KMS-11 (cell line): Measurements from ENCODE around the gene HEXIM2.

Experiments
- H2AFZ ChIP-seq: fragments of 200-600 bp; sonication (generic); 2 replicates; pipeline ENCODE4 v1.6.1; 2016; ENCODE audit warnings: antibody characterized with exemption, mixed run types, low read depth
- H3K27ac ChIP-seq: fragments of 200-600 bp; sonication (generic); 2 replicates; pipeline ENCODE4 v1.6.1; 2016; ENCODE audit warnings: mild to moderate bottlenecking, mixed run types
- H3K27me3 ChIP-seq: fragments of 200-600 bp; sonication (generic); 2 replicates; pipeline ENCODE4 v1.6.1; 2017; ENCODE audit warnings: mild to moderate bottlenecking, low read depth, mixed run types, moderate library complexity; ENCODE audit not compliant: insufficient read depth
- H3K36me3 ChIP-seq: fragments of 200-600 bp; sonication (generic); 2 replicates; pipeline ENCODE4 v1.6.1; 2017; ENCODE audit warnings: mild to moderate bottlenecking, mixed run types; ENCODE audit not compliant: insufficient read depth
- H3K4me1 ChIP-seq: fragments of 200-600 bp; sonication (generic); 2 replicates; pipeline ENCODE4 v1.6.1; 2016; ENCODE audit warnings: mild to moderate bottlenecking, low read depth, mixed run types; ENCODE audit not compliant: poor library complexity, severe bottlenecking
- H3K4me2 ChIP-seq: fragments of 200-600 bp; sonication (generic); 2 replicates; pipeline ENCODE4 v1.7.0; 2016; ENCODE audit warnings: mild to moderate bottlenecking, mixed run types
- H3K4me3 ChIP-seq: fragments of 200-600 bp; sonication (generic); IDR thresholded peaks from 2 replicates; pipeline ENCODE4 v1.6.1; 2017; ENCODE audit warnings: low read depth, low read length, mixed read lengths; ENCODE audit not compliant: insufficient read depth
- H3K79me2 ChIP-seq: fragments of 200-600 bp; sonication (generic); 2 replicates; pipeline ENCODE4 v1.6.1; 2016; ENCODE audit warnings: low read depth, mixed run types; ENCODE audit not compliant: insufficient read depth
- H3K9ac ChIP-seq: fragments of 200-600 bp; sonication (generic); 2 replicates; pipeline ENCODE4 v1.6.1; 2016; ENCODE audit warnings: mild to moderate bottlenecking, mixed run types
- H4K20me1 ChIP-seq: fragments of 200-600 bp; sonication (generic); 2 replicates; pipeline ENCODE4 v1.6.1; 2016; ENCODE audit warnings: mild to moderate bottlenecking, mixed run types; ENCODE audit not compliant: insufficient read depth
- CTCF ChIP-seq: fragments of 200-600 bp; sonication (generic); conservative IDR thresholded peaks from 2 replicates; pipeline ENCODE4 v1.6.1; 2017; ENCODE audit warnings: low read depth, mild to moderate bottlenecking, antibody characterized with exemption, low read length, moderate library complexity, mixed read lengths

The HEXIM2 gene

GRCh38 chr17:45132320-45132571 is 29.4 kb upstream of the HEXIM2 start, which contains the start of gene PLCD3:
Gene PLCD3, minus strand, starts transcription at chr17:45132515. Its CDS starts 105 bp downstream, at chr17:45132410.
- no peaks in the 10 kb centered on the region for H3K27me3 ChIP-seq
- peak within 1 kb of the TSS; percentile 80 for H3K9ac ChIP-seq
- peak within 1 kb of the TSS; percentile 77 for H3K4me2 ChIP-seq
- peak within 1 kb of the TSS; percentile 89 for H3K27ac ChIP-seq
- TF ChIP-seq CTCF, result no peak
- peak within 1 kb of the TSS; percentile 95 for H2AFZ ChIP-seq
- no peaks in the 10 kb centered on the region for H3K36me3 ChIP-seq
- no peak within 1 kb of the TSS for H3K4me3 ChIP-seq
- no peaks in the 10 kb centered on the region for H4K20me1 ChIP-seq
- peaks cover 12% of the 10 kb centered on the region for H3K4me1 ChIP-seq
- H3K79me2 ChIP-seq, result no peaks in the 10 kb centered on the region

GRCh38 chr17:45132572-45133463 is 28.9 kb upstream of the HEXIM2 start:
- Histone ChIP-seq H3K4me1 (peaks cover 12% of the 10 kb centered on the region), H3K36me3 (no peaks in the 10 kb centered on the region), H3K4me3 (no peak overlapping the region), H3K9ac (peak overlapping the region; percentile 80), H3K27ac (peak overlapping the region; percentile 89), H3K4me2 (peak overlapping the region; percentile 77), H3K79me2 (no peaks in the 10 kb centered on the region), H3K27me3 (no peaks in the 10 kb centered on the region), H4K20me1 (no peaks in the 10 kb centered on the region), H2AFZ (peak overlapping the region; percentile 95)
- peak; percentile 69 for TF ChIP-seq CTCF

GRCh38 chr17:45135192-45135977 is 26.3 kb upstream of the HEXIM2 start, which contains the start of gene ACBD4:
Gene ACBD4, plus strand, starts transcription at chr17:45135687. Its CDS starts 458 bp downstream, at chr17:45136145.
- H3K4me2 ChIP-seq, result peak within 1 kb of the TSS; percentile 98
- H2AFZ ChIP-seq, result peak within 1 kb of the TSS; percentile 72
- peaks cover 12% of the 10 kb centered on the region for H3K4me1 ChIP-seq
- TF ChIP-seq CTCF, result peak; percentile 100
- no peaks in the 10 kb centered on the region for H3K36me3 ChIP-seq
- peak within 1 kb of the TSS; percentile 48; the same call in 1 of the 2 replicates for H3K9ac ChIP-seq
- H3K27me3 ChIP-seq, result no peaks in the 10 kb centered on the region
- H4K20me1 ChIP-seq, result no peaks in the 10 kb centered on the region
- H3K27ac ChIP-seq, result peak within 1 kb of the TSS; percentile 17; the same call in 1 of the 2 replicates
- H3K79me2 ChIP-seq, result no peaks in the 10 kb centered on the region
- peak within 1 kb of the TSS; percentile 35 for H3K4me3 ChIP-seq

GRCh38 chr17:45135978-45136791 is 25.5 kb upstream of the HEXIM2 start:
- H3K4me2 ChIP-seq, result peak overlapping the region; percentile 98
- H3K9ac ChIP-seq, result peak overlapping the region; percentile 48; the same call in 1 of the 2 replicates
- no peaks in the 10 kb centered on the region for H3K79me2 ChIP-seq
- H4K20me1 ChIP-seq, result no peaks in the 10 kb centered on the region
- H3K27ac ChIP-seq, result peak overlapping the region; percentile 17; the same call in 1 of the 2 replicates
- peak overlapping the region; percentile 35 for H3K4me3 ChIP-seq
- no peak for TF ChIP-seq CTCF
- H2AFZ ChIP-seq, result peak overlapping the region; percentile 72
- H3K36me3 ChIP-seq, result no peaks in the 10 kb centered on the region
- no peaks in the 10 kb centered on the region for H3K27me3 ChIP-seq
- peaks cover 12% of the 10 kb centered on the region for H3K4me1 ChIP-seq
